PC-9 (cell line): ENCODE data around the gene ZNHIT1.

Experiments
- CTCF ChIP-seq: fragments of 200-600 bp; sonication (generic); conservative IDR thresholded peaks from 2 replicates; pipeline ENCODE4 v1.6.1; 2017; ENCODE audit warnings: mixed run types, antibody characterized with exemption, mild to moderate bottlenecking, moderate library complexity
- EZH2 ChIP-seq: fragments of 200-600 bp; sonication (generic); IDR thresholded peaks from 2 replicates; pipeline ENCODE4 v1.8.0; 2017; ENCODE audit warnings: antibody characterized with exemption, low read depth

- TF ChIP-seq CTCF (no peak), EZH2 (no peak)
Observed at GRCh38 chr7:101225650-101226049, 7.7 kb downstream of the ZNHIT1 start.
